Loucy (cell line): ENCODE data around the gene KLHDC2.
"Not testable (repeated sequence)": the region's sequence is repeated elsewhere in the genome, so short reads cannot be mapped to it uniquely, and the experiment has no call there.

Experiments
- H2AFZ ChIP-seq: fragments of 200-600 bp; sonication (generic); 2 replicates; pipeline ENCODE4 v1.6.0; 2016; ENCODE audit warnings: antibody characterized with exemption, mild to moderate bottlenecking, low read length, moderate library complexity
- H3F3A ChIP-seq: fragments of 200-600 bp; 2 replicates; pipeline ENCODE4 v1.6.0; 2016; ENCODE audit warnings: antibody characterized with exemption, low read depth, mild to moderate bottlenecking
- H3K27me3 ChIP-seq: fragments of 200-600 bp; sonication (generic); 2 replicates; pipeline ENCODE4 v1.6.1; 2014; ENCODE audit warnings: low read length, mild to moderate bottlenecking; ENCODE audit not compliant: insufficient read depth, poor library complexity, severe bottlenecking
- H3K36me3 ChIP-seq: fragments of 200-600 bp; sonication (generic); 2 replicates; pipeline ENCODE4 v1.6.1; 2016; ENCODE audit warnings: low read length; ENCODE audit not compliant: insufficient read depth
- H3K4me1 ChIP-seq: fragments of 200-600 bp; sonication (generic); 2 replicates; pipeline ENCODE4 v1.5.1; 2014; ENCODE audit warnings: low read length, mild to moderate bottlenecking; ENCODE audit not compliant: insufficient read depth, poor library complexity, severe bottlenecking
- H3K4me2 ChIP-seq: fragments of 200-600 bp; sonication (generic); 2 replicates; pipeline ENCODE4 v1.6.0; 2014; ENCODE audit warnings: antibody characterized with exemption, low read length, low read depth, mild to moderate bottlenecking; ENCODE audit not compliant: poor library complexity, severe bottlenecking
- H3K4me3 ChIP-seq: fragments of 200-600 bp; sonication (generic); 2 replicates; pipeline ENCODE4 v1.5.1; 2014; ENCODE audit warnings: low read length, mild to moderate bottlenecking, mixed read lengths; ENCODE audit not compliant: poor library complexity, severe bottlenecking
- H3K79me2 ChIP-seq: fragments of 200-600 bp; sonication (generic); 2 replicates; pipeline ENCODE4 v1.6.1; 2014; ENCODE audit warnings: low read length; ENCODE audit not compliant: insufficient read depth
- H3K9ac ChIP-seq: fragments of 200-600 bp; sonication (generic); 2 replicates; pipeline ENCODE4 v1.6.0; 2014; ENCODE audit warnings: mild to moderate bottlenecking, low read depth, low read length, moderate library complexity; ENCODE audit not compliant: poor library complexity, severe bottlenecking
- H3K9me2 ChIP-seq: fragments of 200-600 bp; sonication (generic); replicated peaks from 2 replicates; pipeline ENCODE4 v1.6.1; 2016; ENCODE audit warnings: low read depth, low read length, mixed read lengths
- H3K9me3 ChIP-seq: fragments of 200-600 bp; sonication (generic); 2 replicates; pipeline ENCODE4 v1.6.1; 2014; ENCODE audit warnings: mild to moderate bottlenecking, antibody characterized with exemption, low read length, low read depth; ENCODE audit not compliant: insufficient read depth
- H4K20me1 ChIP-seq: fragments of 200-600 bp; sonication (generic); 2 replicates; pipeline ENCODE4 v1.6.0; 2014; ENCODE audit warnings: antibody characterized with exemption, low read length, mild to moderate bottlenecking; ENCODE audit not compliant: insufficient read depth, poor library complexity, severe bottlenecking
- CTCF ChIP-seq: fragments of 200-600 bp; sonication (generic); conservative IDR thresholded peaks from 2 replicates; pipeline ENCODE4 v1.5.1; 2014; ENCODE audit warnings: mild to moderate bottlenecking, antibody characterized with exemption, low read length
- EZH2phosphoT487 ChIP-seq: fragments of 200-600 bp; IDR thresholded peaks from 2 replicates; pipeline ENCODE4 v1.6.1; 2018; ENCODE audit warnings: antibody characterized with exemption, mild to moderate bottlenecking, moderate library complexity, borderline replicate concordance

KLHDC2 gene

DNA sequence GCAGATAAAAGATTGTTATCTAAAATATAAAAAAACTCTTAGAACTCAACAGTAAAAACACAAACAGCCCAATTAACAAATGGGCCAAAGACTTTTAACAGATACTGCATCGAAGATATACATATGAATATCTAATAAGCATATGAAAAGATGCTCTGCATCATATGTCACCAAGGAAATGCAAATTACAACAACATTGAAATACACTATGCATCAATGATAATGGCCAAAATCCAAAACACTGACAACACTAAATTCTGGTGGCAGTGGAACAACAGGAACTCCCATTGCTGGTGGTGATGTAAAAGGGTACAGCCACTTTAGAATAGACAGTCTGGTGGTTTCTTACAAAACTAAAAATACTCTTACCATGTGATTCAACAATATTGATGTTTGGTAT, 40.8 kb downstream of the KLHDC2 start:
- no peak for TF ChIP-seq EZH2phosphoT487
- TF ChIP-seq CTCF = no peak
- Histone ChIP-seq H3K4me3 (no peak overlapping the region), H3K4me1 (no peaks in the 10 kb centered on the region), H3K4me2 (no peak overlapping the region), H3K9me3 (no peaks in the 10 kb centered on the region), H3K36me3 (peaks cover 66% of the 10 kb centered on the region), H2AFZ (no peak overlapping the region), H3K9me2 (no peaks in the 10 kb centered on the region), H3K79me2 (no peaks in the 10 kb centered on the region), H3F3A (no peaks in the 10 kb centered on the region), H4K20me1 (no peaks in the 10 kb centered on the region), H3K9ac (no peak overlapping the region), H3K27me3 (no peaks in the 10 kb centered on the region)

DNA sequence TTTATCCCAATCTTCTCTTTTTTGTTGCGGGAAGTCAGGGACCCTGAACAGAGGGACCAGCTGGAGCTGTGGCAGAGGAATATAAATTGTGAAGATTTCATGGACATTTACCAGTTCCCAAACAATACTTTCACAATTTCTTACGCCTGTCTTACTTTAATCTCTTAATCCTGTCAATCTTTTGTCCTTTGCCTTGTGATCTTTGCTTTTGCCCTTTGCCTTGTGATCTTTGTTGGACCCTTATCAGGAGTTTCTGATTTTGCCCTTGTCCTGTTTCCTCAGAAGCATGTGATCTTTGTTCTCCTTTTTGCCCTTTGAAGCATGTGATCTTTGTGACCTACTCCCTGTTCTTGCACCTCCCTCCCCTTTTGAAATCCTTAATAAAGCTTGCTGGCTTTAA, 48.2 kb downstream of the KLHDC2 start:
- H3K36me3 ChIP-seq = peaks cover 77% of the 10 kb centered on the region

DNA sequence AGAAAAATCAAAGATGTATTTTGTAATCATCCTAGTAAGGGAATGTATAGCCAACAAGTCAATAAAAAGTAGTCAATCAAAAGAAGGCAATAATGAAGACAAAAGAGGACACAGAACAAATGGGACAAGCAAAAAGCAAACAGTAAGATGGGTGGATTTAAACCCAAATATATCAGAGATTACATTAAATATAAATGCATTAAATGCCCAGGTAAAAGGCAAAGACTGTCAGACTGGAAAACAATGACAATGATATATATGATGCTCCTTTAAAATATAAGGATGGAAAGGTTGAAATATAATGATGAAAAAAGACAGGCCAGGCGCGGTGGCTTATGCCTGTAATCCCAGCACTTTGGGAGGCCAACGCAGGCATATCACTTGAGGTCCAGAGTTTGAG, 48.9 kb downstream of the KLHDC2 start:
- no peaks in the 10 kb centered on the region for H3K4me1 ChIP-seq
- H3K9me3 ChIP-seq = peaks cover 3% of the 10 kb centered on the region; the same call in 1 of the 2 replicates
- H3K27me3 ChIP-seq = no peaks in the 10 kb centered on the region
- H3K9ac ChIP-seq = no peak overlapping the region
- H2AFZ ChIP-seq = no peak overlapping the region
- H4K20me1 ChIP-seq = no peaks in the 10 kb centered on the region
- H3K79me2 ChIP-seq = no peaks in the 10 kb centered on the region
- H3K4me2 ChIP-seq = no peak overlapping the region
- H3K9me2 ChIP-seq = no peaks in the 10 kb centered on the region
- no peak overlapping the region for H3K4me3 ChIP-seq
- TF ChIP-seq CTCF (no peak), EZH2phosphoT487 (no peak)
- peaks cover 70% of the 10 kb centered on the region for H3K36me3 ChIP-seq
- no peaks in the 10 kb centered on the region for H3F3A ChIP-seq

More for the DNA sequence above, 48.2 kb downstream of the KLHDC2 start:
- not testable (repeated sequence) for H4K20me1 ChIP-seq, H3K27me3 ChIP-seq, H3K9me3 ChIP-seq, H3K79me2 ChIP-seq, H3F3A ChIP-seq, H2AFZ ChIP-seq, H3K9ac ChIP-seq, H3K9me2 ChIP-seq, H3K4me3 ChIP-seq, H3K4me2 ChIP-seq, H3K4me1 ChIP-seq

DNA sequence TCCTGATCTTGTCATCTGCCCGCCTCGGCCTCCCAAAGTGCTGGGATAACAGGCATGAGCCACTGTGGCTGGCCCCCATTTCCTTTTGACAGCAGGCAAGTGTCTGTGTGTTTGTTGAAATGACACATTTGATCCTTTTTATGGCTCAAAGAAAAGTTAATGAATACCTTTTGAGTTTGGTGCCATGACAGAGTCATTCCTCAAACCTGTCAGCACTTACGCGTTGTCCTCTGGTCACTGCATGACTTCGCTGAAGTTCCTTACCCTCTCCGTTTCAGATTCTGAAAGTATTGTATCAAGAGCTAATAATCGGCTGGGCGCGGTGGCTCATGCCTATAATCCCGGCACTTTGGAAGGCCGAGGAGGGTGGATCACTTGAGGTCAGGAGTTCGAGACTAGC, 52.2 kb downstream of the KLHDC2 start:
- no peaks in the 10 kb centered on the region for H4K20me1 ChIP-seq
- H3K79me2 ChIP-seq = no peaks in the 10 kb centered on the region
- no peaks in the 10 kb centered on the region for H3K27me3 ChIP-seq
- no peak for TF ChIP-seq CTCF
- no peak for TF ChIP-seq EZH2phosphoT487
- no peak overlapping the region for H2AFZ ChIP-seq
- H3K9me3 ChIP-seq = peaks cover 3% of the 10 kb centered on the region; the same call in 1 of the 2 replicates
- H3K36me3 ChIP-seq = peaks cover 63% of the 10 kb centered on the region
- no peak overlapping the region for H3K9ac ChIP-seq
- no peaks in the 10 kb centered on the region for H3F3A ChIP-seq
- H3K4me2 ChIP-seq = no peak overlapping the region
- H3K4me3 ChIP-seq = no peak overlapping the region
- no peaks in the 10 kb centered on the region for H3K4me1 ChIP-seq
- no peaks in the 10 kb centered on the region for H3K9me2 ChIP-seq
